Stimulated activated memory B cell treated with anti-CD40 and anti-IgM and Interleukin-4, amounts not matched to agents 10 μg/mL and 1 μg/mL and 100 μg/mL, for 72 hours (primary cell): ENCODE results near the gene KBTBD13.
"Not testable (repeated sequence)": the region's sequence is repeated elsewhere in the genome, so short reads cannot be mapped to it uniquely, and the experiment has no call there.

Experiments
- ATAC-seq: fragments of 150-1000 bp; cut with Tn5 transposase; 2 replicates; pipeline ENCODE4 v1.10.0; 2021
- H3K27ac Mint-ChIP-seq: one replicate; pipeline ENCODE4 v1.8.0; 2022; ENCODE audit warnings: mild to moderate bottlenecking, mixed read lengths
- H3K27me3 Mint-ChIP-seq: one replicate; pipeline ENCODE4 v1.8.0; 2022; ENCODE audit warnings: mixed read lengths
- H3K36me3 Mint-ChIP-seq: one replicate; pipeline ENCODE4 v1.8.0; 2022; ENCODE audit warnings: mixed read lengths
- H3K4me1 Mint-ChIP-seq: one replicate; pipeline ENCODE4 v1.8.0; 2022; ENCODE audit warnings: mixed read lengths
- H3K4me3 Mint-ChIP-seq: one replicate; pipeline ENCODE4 v1.8.0; 2022; ENCODE audit warnings: mild to moderate bottlenecking, moderate library complexity, mixed read lengths
- H3K9me3 Mint-ChIP-seq: one replicate; pipeline ENCODE4 v1.8.0; 2022; ENCODE audit warnings: mixed read lengths

Gene KBTBD13

DNA sequence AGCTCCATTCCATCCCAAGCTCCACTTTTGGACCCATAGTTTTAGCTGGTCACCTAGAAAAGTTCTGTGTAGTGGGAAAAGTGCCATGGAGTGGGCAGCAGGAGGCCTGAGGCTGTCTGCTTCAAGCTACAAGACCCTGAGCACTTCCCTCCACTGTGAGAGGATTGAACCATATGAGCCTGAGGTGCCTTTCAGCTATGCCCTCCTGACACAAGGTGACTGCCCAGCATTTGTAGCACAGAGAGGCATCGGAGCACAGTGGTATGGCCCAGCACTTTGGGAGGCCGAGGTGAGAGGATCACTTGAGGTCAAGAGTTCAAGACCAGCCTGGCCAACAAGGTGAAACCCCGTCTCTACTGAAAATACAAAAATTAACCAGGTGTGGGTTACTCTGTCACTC, 3.9 kb upstream of the KBTBD13 start:
- no peak overlapping the region for H3K4me3 Mint-ChIP-seq
- H3K9me3 Mint-ChIP-seq: no peaks in the 10 kb centered on the region
- peaks cover under 1% of the 10 kb centered on the region for H3K4me1 Mint-ChIP-seq
- no peak for ATAC-seq
- H3K36me3 Mint-ChIP-seq: no peaks in the 10 kb centered on the region
- no peak overlapping the region for H3K27ac Mint-ChIP-seq
- H3K27me3 Mint-ChIP-seq: peaks cover 34% of the 10 kb centered on the region

DNA sequence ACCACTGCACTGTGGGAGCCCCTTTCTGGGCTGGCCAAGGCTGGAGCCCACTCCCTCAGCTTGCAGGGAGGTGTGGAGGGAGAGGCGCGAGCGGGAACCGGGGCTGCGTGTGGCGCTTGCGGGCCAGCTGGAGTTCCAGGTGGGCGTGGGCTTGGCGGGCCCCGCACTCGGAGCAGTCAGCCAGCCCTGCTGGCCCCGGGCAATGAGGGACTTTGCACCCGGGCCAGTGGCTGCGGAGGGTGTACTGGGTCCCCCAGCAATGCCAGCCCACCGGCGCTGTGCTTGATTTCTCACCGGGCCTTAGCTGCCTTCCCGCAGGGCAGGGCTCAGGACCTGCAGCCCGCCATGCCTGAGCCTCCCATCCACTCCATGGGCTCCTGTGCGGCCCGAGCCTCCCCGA, 1.6 kb upstream of the KBTBD13 start:
- H3K27me3 Mint-ChIP-seq: peaks cover 43% of the 10 kb centered on the region
- H3K4me1 Mint-ChIP-seq, ATAC-seq: not testable (repeated sequence)

DNA sequence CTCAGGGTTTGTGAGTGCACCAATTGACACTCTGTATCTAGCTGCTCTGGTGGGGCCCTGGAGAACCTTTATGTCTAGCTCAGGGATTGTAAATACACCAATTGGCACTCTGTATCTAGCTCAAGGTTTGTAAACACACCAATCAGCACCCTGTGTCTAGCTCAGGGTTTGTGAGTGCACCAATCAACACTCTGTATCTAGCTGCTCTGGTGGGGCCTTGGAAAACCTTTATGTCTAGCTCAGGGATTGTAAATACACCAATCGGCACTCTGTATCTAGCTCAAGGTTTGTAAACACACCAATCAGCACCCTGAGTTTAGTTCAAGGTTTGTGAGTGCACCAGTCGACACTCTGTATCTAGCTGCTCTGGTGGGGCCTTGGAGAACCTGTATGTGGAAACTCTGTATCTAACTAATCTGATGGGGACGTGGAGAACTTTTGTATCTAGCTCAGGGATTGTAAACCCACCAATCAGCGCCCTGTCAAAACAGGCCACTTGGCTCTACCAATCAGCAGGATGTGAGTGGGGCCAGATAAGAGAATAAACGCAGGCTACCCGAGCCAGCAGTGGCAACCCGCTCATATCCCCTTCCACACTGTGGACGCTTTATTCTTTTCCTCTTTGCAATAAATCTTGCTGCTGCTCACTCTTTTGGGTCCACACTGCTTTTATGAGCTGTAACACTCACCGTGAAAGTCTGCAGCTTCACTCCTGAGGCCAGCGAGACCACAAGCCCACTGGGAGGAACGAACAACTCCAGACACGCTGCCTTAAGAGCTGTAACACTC, 745 bp upstream of the KBTBD13 start:
- not testable (repeated sequence) for H3K36me3 Mint-ChIP-seq, ATAC-seq, H3K27ac Mint-ChIP-seq, H3K9me3 Mint-ChIP-seq, H3K4me1 Mint-ChIP-seq, H3K4me3 Mint-ChIP-seq
- H3K27me3 Mint-ChIP-seq: peaks cover 43% of the 10 kb centered on the region

More for the DNA sequence above, 1.6 kb upstream of the KBTBD13 start:
- not testable (repeated sequence) for H3K27ac Mint-ChIP-seq, H3K36me3 Mint-ChIP-seq, H3K4me3 Mint-ChIP-seq, H3K9me3 Mint-ChIP-seq

DNA sequence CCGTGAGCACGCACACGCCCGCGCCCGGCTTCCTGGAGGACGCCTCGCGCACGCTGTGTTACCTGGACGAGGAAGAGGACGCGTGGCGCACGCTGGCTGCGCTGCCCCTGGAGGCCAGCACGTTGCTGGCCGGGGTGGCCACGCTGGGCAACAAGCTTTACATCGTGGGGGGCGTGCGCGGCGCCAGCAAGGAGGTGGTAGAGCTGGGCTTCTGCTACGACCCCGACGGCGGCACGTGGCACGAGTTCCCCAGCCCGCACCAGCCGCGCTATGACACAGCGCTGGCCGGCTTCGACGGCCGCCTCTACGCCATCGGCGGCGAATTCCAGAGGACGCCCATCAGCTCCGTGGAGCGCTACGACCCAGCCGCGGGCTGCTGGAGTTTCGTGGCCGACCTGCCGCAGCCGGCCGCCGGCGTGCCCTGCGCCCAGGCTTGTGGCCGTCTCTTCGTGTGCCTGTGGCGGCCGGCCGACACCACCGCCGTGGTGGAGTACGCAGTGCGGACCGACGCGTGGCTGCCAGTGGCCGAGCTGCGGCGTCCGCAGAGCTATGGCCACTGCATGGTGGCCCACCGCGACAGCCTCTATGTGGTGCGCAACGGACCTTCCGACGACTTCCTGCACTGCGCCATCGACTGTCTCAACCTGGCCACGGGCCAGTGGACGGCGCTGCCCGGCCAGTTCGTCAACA, 890 bp downstream of the KBTBD13 start:
- no peaks in the 10 kb centered on the region for H3K36me3 Mint-ChIP-seq
- H3K4me1 Mint-ChIP-seq: peaks cover 10% of the 10 kb centered on the region
- H3K9me3 Mint-ChIP-seq: no peaks in the 10 kb centered on the region
- H3K27me3 Mint-ChIP-seq: peaks cover 55% of the 10 kb centered on the region
- H3K27ac Mint-ChIP-seq: no peak overlapping the region
- no peak overlapping the region for H3K4me3 Mint-ChIP-seq
- ATAC-seq: no peak

DNA sequence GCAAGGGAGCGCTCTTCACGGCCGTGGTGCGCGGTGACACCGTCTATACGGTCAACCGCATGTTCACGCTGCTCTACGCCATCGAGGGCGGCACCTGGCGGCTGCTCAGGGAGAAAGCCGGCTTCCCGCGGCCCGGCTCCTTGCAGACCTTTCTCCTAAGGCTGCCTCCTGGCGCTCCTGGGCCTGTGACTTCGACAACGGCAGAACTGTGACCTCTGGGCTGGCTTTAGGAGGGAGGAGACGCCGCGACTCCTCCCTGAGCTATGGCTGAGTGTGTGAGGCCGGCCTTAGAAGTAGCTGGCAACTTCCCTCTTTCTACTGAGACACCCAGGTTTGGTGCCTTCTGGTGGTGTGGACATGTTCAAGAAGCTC, 1.4 kb downstream of the KBTBD13 start:
- Mint-ChIP-seq H3K27ac (no peak overlapping the region), H3K27me3 (peaks cover 61% of the 10 kb centered on the region), H3K4me1 (peaks cover 10% of the 10 kb centered on the region), H3K36me3 (no peaks in the 10 kb centered on the region), H3K4me3 (no peak overlapping the region), H3K9me3 (no peaks in the 10 kb centered on the region)
- ATAC-seq: peak; percentile 62

DNA sequence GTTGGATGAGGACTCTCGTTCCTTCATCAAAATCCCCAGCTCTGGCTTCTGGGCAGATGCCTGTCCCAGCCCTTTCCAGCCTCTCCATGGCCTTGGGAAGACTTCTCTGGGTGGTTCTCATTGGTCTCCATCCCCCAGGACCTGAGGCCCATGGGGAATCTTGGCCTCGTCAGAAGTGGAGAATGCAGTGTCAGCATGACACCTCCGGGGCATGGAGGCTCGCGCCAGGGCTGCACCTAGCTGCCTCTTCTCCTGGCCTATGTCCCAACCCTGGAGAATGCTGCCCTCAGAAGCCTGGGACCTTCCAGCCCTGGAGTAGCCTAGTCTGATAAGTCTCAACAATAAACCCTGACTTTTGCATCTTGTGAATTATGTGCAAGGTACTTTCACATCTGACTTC, 3.0 kb downstream of the KBTBD13 start:
- ATAC-seq: no peak
- Mint-ChIP-seq H3K4me1 (peaks cover 10% of the 10 kb centered on the region), H3K27ac (no peak overlapping the region), H3K9me3 (no peaks in the 10 kb centered on the region), H3K4me3 (no peak overlapping the region), H3K36me3 (no peaks in the 10 kb centered on the region), H3K27me3 (peaks cover 77% of the 10 kb centered on the region)

DNA sequence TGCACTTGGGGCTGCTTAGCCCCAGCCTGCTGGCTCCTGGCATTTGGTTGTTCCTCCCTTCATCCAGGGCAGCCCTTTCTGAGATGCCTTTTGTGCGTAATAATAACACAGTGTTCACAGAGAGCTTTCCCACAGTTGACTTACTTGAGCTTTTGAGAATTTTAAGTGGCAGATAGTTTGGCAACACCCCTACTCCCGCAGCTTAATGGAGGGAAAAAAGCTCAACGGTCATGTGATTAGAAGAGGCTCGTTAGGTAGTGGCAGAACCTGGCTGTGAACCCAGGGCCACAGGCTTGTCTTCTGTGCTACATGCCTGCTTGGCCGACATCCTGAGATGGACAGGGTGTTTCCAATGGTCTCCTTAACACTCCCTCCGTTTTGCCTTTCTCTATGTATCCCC, 4.7 kb downstream of the KBTBD13 start:
- Mint-ChIP-seq H3K27ac (no peak overlapping the region), H3K9me3 (no peaks in the 10 kb centered on the region), H3K27me3 (peaks cover 75% of the 10 kb centered on the region), H3K36me3 (no peaks in the 10 kb centered on the region), H3K4me3 (no peak overlapping the region), H3K4me1 (peaks cover 10% of the 10 kb centered on the region)
- no peak for ATAC-seq

DNA sequence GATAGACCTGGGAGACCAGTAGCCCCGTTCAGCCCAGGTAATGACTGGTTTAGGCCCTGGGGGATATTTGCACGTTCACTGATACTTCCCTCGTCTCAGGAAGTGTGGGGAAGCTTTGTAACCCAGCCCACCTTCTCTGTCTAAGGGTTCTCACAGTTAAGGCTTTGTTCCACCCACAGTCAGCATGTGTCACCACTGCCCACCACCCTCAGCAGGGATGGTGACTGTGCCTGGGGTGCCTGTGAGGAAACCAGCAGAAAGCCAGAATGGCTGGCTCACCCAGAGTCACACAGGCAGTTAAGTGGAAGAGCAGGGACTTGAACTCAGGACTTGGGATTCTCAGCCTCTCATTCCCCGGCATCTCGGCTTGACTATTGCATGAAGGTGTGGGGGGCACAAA, 5.2 kb downstream of the KBTBD13 start:
- Mint-ChIP-seq H3K4me1 (peaks cover 10% of the 10 kb centered on the region), H3K9me3 (no peaks in the 10 kb centered on the region), H3K27me3 (peaks cover 70% of the 10 kb centered on the region), H3K4me3 (no peak overlapping the region), H3K36me3 (no peaks in the 10 kb centered on the region), H3K27ac (no peak overlapping the region)
- no peak for ATAC-seq

DNA sequence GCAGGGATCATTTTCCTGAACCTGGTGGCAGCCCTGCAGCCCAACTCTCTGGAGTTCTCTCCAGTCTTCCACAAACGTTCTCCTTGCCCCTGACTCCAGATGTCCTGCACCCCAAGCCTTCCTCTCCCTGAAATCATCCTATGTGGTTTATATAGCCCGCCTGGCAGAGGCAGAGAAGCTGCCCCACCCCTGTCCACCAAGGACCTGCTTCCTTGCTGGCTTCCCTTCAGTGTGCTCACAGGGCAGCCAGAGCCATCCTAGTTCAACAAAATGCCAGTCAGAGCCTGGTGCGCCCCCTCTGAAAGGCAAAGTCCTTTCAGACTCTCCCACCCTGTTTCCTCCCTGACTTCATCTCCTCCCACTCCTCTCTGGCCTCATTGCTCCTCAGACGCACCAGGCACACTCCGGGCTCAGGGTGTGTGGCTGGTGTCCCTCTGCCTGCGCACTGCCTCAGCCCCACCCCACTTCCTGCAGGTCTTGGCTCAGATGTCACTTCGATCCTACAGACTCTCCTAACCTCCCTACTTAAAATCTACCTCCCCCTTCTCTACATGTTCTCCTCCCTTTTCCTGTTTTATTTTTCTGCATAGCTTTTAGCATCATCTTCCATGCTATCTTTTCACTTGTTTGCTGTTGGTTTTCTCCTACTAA, 5.9 kb downstream of the KBTBD13 start:
- Mint-ChIP-seq H3K27ac (no peak overlapping the region), H3K4me1 (peaks cover 10% of the 10 kb centered on the region), H3K27me3 (peaks cover 68% of the 10 kb centered on the region), H3K36me3 (no peaks in the 10 kb centered on the region), H3K9me3 (no peaks in the 10 kb centered on the region), H3K4me3 (no peak overlapping the region)
- no peak for ATAC-seq

DNA sequence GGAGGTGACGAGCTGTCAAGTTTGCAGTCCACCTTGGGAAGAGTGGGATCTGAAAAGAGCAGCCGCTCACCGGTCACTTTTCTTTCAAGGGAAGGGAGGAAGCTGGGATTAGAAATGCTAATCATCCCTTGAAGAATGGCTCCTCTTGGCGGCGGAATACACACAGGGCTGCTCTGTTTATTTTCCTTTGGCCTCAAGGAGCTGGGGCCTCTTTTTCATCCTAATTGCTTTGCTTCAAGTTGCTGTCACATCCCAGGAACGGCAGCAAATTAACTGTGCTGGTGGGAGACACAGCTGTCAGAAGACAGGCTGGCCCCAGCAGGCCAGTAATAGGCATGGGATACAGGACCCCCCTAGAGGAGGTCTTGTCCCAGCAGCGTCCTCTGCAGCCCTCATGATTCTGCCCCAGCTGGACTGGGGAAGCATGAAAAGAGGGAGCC, 6.7 kb downstream of the KBTBD13 start:
- no peaks in the 10 kb centered on the region for H3K36me3 Mint-ChIP-seq

DNA sequence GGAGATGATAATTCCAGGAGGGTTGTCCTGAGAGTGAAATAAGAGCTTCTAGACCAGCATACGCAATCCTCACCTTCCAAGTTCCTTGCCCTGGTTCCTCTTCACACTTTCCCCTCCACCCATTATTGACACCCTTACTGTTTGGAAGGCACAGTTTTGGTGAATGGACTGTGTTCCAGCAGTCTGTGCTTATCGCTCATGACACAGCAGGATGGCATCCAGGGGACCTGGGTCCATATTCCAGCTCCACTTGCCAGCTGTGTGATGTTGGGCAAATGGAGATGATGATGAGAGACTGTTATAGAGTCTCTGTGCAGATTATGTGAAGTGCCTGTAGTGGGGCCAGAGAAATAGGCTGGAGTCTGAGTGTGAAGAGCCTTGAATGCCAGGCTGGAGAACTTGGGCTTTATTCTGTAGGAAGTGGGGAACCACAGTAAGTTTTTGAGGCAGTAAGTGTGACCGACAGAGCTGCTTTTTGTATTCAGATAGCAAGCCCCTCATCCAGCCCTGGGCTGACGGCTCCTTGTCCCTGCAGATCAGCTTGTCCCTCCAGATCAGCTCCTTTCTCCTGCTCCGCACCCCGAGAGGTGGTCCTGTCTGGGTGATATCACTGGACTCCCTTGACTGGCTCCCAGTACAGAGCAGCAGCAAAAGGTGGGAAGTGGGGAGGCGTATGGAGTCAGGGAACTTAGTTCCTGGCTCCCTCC, 8.1 kb downstream of the KBTBD13 start:
- ATAC-seq: no peak
- H3K4me3 Mint-ChIP-seq: no peak overlapping the region
- peaks cover 47% of the 10 kb centered on the region for H3K27me3 Mint-ChIP-seq
- H3K9me3 Mint-ChIP-seq: no peaks in the 10 kb centered on the region
- H3K4me1 Mint-ChIP-seq: no peaks in the 10 kb centered on the region
- no peaks in the 10 kb centered on the region for H3K36me3 Mint-ChIP-seq
- no peak overlapping the region for H3K27ac Mint-ChIP-seq

More for the DNA sequence above, 6.7 kb downstream of the KBTBD13 start:
- H3K27me3 Mint-ChIP-seq: peaks cover 60% of the 10 kb centered on the region
- H3K4me1 Mint-ChIP-seq: peaks cover 2% of the 10 kb centered on the region
- H3K4me3 Mint-ChIP-seq: no peak overlapping the region
- no peaks in the 10 kb centered on the region for H3K9me3 Mint-ChIP-seq
- H3K27ac Mint-ChIP-seq: no peak overlapping the region
- ATAC-seq: no peak

DNA sequence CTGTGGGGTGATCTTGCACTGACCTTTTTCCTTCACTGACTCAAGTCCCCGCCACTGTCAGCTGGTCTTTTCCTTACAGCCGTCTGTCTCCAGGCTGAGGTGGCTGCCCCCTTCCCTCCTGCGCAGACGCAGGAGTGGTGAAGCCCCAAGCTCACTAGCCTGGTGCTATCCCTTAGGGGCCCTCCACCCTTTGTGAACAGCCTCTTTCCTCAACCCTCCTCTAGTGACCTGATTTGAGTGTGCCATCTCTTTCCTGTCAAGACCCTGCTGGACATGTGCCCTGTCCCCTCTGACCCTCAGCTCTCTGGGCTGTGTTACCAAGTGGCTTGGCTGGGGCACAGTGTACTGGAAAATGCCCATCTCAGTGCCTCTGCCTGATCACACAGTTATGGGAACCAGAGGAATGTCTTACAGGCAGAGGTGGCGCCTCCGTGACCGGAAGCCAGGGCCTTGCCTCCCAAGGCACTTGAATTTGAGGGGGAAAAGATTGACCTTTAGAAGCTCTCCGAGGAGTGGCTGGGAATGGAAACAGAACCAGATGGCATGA, 8.7 kb downstream of the KBTBD13 start:
- Mint-ChIP-seq H3K27me3 (peaks cover 47% of the 10 kb centered on the region), H3K4me1 (no peaks in the 10 kb centered on the region), H3K36me3 (no peaks in the 10 kb centered on the region), H3K9me3 (no peaks in the 10 kb centered on the region), H3K27ac (no peak overlapping the region), H3K4me3 (no peak overlapping the region)
- no peak for ATAC-seq

DNA sequence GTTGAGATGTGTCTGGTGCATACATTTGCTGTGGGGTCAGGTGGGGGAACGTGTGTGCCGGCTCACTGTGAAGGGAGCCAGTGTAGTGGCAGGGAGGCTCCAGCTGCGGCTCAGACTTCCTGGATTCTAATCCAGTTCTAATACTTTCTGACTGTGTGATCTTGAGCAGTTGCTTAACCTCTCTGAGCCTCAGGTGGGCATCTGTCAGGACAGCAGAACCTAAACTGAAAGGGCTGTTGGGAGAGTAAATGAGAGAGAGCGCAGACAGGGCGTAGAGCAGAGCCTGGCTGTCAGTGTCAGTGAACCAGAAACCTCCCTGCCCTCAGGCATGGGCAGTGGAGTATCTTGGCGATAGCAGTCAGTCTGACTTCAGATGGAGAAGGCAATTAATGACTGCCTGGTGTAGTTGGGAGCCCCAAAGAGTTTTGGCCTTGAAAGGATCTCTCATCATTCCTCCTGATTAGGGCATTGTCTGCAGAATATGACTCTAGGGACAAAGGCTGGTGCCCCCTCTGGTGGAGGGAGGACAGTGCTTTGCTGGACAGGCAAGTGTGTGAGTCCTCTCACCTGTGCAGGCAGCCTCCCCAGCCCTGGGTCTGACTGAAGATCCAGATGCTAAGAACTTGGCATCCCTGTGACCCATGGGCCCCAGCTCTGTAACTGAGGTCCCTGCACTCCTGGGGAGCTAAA, 9.6 kb downstream of the KBTBD13 start:
- peaks cover under 1% of the 10 kb centered on the region for H3K36me3 Mint-ChIP-seq
- H3K27me3 Mint-ChIP-seq: peaks cover 47% of the 10 kb centered on the region
- no peaks in the 10 kb centered on the region for H3K9me3 Mint-ChIP-seq
- H3K4me1 Mint-ChIP-seq: no peaks in the 10 kb centered on the region
- no peak for ATAC-seq
- no peak overlapping the region for H3K4me3 Mint-ChIP-seq
- no peak overlapping the region for H3K27ac Mint-ChIP-seq

DNA sequence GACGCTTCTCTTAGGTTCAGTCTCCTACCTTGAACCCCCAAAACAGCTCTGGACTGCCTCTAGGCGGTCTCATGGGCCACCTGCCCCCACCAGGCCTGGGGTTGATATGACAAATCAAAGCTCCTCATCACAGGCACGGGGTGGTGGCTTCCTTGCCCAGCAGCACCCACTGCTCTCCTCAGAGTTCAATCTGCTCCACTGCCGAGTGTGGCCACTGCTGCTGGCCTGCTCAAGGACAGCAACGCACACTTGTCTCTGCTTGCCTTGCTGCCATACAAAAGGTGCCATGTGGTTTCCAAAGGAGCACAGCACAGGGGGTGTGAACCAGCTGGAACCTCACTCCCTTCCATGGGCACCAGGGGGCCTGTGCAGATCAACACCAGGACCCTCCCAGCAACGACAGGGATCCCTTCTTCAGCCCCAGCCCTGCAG, 10.2 kb downstream of the KBTBD13 start:
- H3K36me3 Mint-ChIP-seq: peaks cover 5% of the 10 kb centered on the region
- H3K4me1 Mint-ChIP-seq: no peaks in the 10 kb centered on the region
- H3K27me3 Mint-ChIP-seq: peaks cover 41% of the 10 kb centered on the region
- H3K9me3 Mint-ChIP-seq: no peaks in the 10 kb centered on the region
- ATAC-seq: no peak
- no peak overlapping the region for H3K27ac Mint-ChIP-seq
- no peak overlapping the region for H3K4me3 Mint-ChIP-seq
